Stimulated activated CD8-positive, alpha-beta memory T cell treated with anti-CD3 and anti-CD28 coated beads, Interleukin-15, amount 100 ng/mL, for 4 hours (primary cell): Measurements from ENCODE around the gene CYP39A1.
"Not testable (repeated sequence)": the region's sequence is repeated elsewhere in the genome, so short reads cannot be mapped to it uniquely, and the experiment has no call there.

ENCODE experiments used
- DNase-seq, 2 donors: peaks; one replicate each; pipeline ENCODE4 v3.0.0-alpha.2; 2020; ENCODE audit warnings: low read depth in 2 of 2

The CYP39A1 gene

GRCh38 chr6:46648869-46649492, 3.6 kb downstream of the CYP39A1 start:
- no peak for DNase-seq

- not testable (repeated sequence) for DNase-seq
These were observed 4.5 kb downstream of the CYP39A1 start for GRCh38 chr6:46648108-46648507.

GRCh38 chr6:46645265-46645664, 7.4 kb downstream of the CYP39A1 start:
- no peak for DNase-seq

- no peak for DNase-seq
These were observed 9.5 kb downstream of the CYP39A1 start for GRCh38 chr6:46642928-46643751.

- no peak for DNase-seq
These were observed 14.0 kb downstream of the CYP39A1 start for GRCh38 chr6:46638650-46639049.

GRCh38 chr6:46637933-46638332, 14.7 kb downstream of the CYP39A1 start:
- DNase-seq, result no peak

- no peak for DNase-seq
These were observed 15.5 kb downstream of the CYP39A1 start for GRCh38 chr6:46637145-46637544.

GRCh38 chr6:46635462-46635861, 17.2 kb downstream of the CYP39A1 start:
- DNase-seq, result no peak

GRCh38 chr6:46632053-46632452, 20.6 kb downstream of the CYP39A1 start:
- no peak for DNase-seq

- no peak for DNase-seq
These were observed 22.9 kb downstream of the CYP39A1 start for GRCh38 chr6:46629691-46630090.

- DNase-seq, result no peak
These were observed 23.6 kb downstream of the CYP39A1 start for GRCh38 chr6:46628976-46629375.

- no peak for DNase-seq
These were observed 24.1 kb downstream of the CYP39A1 start for GRCh38 chr6:46628498-46628897.

- DNase-seq, result no peak
These were observed 25.6 kb downstream of the CYP39A1 start for GRCh38 chr6:46626976-46627375.

- DNase-seq, result no peak
These were observed 26.2 kb downstream of the CYP39A1 start for GRCh38 chr6:46626228-46626909.

- DNase-seq, result no peak
These were observed 33.9 kb downstream of the CYP39A1 start for GRCh38 chr6:46618726-46619125.

GRCh38 chr6:46612645-46613044, 40.0 kb downstream of the CYP39A1 start:
- no peak for DNase-seq

- DNase-seq, result no peak
These were observed 41.6 kb downstream of the CYP39A1 start for GRCh38 chr6:46610862-46611553.

- no peak for DNase-seq
These were observed 46.3 kb downstream of the CYP39A1 start for GRCh38 chr6:46606338-46606737.

GRCh38 chr6:46605091-46605797, 47.4 kb downstream of the CYP39A1 start:
- no peak for DNase-seq

- no peak for DNase-seq
These were observed 54.4 kb downstream of the CYP39A1 start for GRCh38 chr6:46598215-46598614.

- DNase-seq, result no peak
These were observed 59.9 kb downstream of the CYP39A1 start for GRCh38 chr6:46592740-46593139.

GRCh38 chr6:46592046-46592445, 60.6 kb downstream of the CYP39A1 start:
- no peak for DNase-seq
